ENCODE results near the gene PARD3.

PARD3 gene

DNA sequence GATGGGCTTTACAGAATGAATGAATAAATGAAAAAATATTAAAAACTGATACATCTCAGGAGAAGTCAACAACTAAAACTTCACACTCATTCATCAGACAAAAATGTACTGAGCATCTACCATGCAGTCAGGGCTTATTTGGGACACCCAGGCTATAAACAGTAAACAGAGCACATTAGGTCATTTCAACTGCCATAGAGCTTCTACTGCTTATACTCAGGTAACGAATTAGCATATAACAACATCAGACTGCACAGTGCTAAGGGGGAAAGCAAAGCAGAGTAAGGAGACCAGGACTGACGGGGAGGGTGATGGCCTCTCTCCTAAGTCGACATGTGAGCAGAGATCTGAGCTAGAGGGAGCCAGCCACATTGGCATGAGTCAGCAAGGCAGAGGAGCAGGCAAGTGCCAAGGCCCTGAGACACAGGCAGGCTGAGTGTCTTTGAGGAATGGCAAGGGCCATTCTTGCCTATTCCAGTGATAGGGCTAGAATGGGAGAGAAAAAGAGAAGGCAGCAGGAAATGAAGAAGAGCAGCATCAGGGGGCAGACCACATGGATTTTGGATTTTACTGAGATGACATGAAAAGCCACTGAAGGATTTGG lies 528.9 kb downstream of the PARD3 start:
- Histone ChIP-seq H4K20me1 (ENCODE audit: low read depth, low read length) (no peaks in the 10 kb centered on the region), H3K27me3 (ENCODE audit: low read length) (no peaks in the 10 kb centered on the region), H2AFZ (ENCODE audit: low read depth, low read length, severe bottlenecking) (no peak overlapping the region), H3K36me3 (ENCODE audit: low read length) (no peaks in the 10 kb centered on the region), H3K9ac (ENCODE audit: low read length) (no peak overlapping the region), H3K4me2 (ENCODE audit: low read depth, low read length, poor library complexity, severe bottlenecking) (no peak overlapping the region), H3K4me3 (ENCODE audit: insufficient read depth, low read length, poor library complexity, severe bottlenecking) (no peak overlapping the region), H3K9me3 (ENCODE audit: insufficient read depth, low read length) (no peaks in the 10 kb centered on the region), H3K9me2 (replicated peaks; ENCODE audit: insufficient read depth, low read length) (no peaks in the 10 kb centered on the region), H3K27ac (ENCODE audit: low read depth, low read length) (no peak overlapping the region), H3K79me2 (ENCODE audit: insufficient read depth, low read length) (no peaks in the 10 kb centered on the region), H3F3A (ENCODE audit: insufficient read depth) (no peaks in the 10 kb centered on the region)
- TF ChIP-seq EZH2phosphoT487 (conservative IDR thresholded peaks at IDR 0.05; ENCODE audit: low read length), result no peak
- TF ChIP-seq, protein P1, sequence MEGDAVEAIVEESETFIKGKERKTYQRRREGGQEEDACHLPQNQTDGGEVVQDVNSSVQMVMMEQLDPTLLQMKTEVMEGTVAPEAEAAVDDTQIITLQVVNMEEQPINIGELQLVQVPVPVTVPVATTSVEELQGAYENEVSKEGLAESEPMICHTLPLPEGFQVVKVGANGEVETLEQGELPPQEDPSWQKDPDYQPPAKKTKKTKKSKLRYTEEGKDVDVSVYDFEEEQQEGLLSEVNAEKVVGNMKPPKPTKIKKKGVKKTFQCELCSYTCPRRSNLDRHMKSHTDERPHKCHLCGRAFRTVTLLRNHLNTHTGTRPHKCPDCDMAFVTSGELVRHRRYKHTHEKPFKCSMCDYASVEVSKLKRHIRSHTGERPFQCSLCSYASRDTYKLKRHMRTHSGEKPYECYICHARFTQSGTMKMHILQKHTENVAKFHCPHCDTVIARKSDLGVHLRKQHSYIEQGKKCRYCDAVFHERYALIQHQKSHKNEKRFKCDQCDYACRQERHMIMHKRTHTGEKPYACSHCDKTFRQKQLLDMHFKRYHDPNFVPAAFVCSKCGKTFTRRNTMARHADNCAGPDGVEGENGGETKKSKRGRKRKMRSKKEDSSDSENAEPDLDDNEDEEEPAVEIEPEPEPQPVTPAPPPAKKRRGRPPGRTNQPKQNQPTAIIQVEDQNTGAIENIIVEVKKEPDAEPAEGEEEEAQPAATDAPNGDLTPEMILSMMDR (IDR thresholded peaks at IDR 0.05; ENCODE audit: insufficient read depth, low read length, poor library complexity, severe bottlenecking), result no peak

DNA sequence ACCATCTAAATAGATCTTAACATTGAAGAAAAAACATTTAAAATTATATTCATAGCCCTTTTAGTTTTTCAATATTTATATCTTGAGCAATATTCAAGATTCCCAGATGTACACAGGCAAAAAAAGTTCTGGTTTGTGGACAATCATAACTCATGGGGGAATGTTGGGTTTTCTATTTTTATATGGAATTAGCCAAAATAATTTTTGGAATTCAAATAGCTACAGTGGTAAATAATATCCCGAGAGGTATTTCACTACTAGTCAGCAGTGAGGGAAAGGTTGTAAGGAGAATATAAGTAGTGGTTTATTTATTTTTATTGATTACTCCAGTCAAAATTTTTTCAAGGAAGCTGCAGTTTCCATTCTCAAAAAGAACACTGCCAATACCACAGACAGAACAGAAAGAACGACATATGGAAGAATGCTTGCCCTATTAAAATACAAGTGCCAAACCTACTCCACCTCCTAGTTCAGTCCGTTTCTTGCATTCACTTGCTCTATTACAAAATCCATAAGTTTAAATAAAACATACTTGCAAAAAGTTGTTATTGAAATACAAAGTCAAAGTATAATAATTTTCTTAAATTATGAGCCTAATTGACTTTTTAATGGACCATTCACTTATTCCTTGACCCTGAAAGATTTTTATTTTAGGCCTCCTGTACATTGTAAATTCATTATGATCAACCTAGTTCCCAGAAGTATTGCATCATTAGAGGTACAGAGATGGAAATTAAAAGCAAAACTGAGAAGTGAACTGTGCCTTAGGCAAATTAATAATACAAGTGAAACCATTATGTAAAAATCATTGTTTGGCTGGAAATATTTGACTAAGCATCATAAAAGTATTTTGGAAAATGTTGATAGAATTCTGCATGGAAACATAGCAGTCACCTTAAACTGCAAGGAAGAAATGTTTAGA lies 533.2 kb downstream of the PARD3 start:
- no peaks in the 10 kb centered on the region for H3K79me2 ChIP-seq (ENCODE audit: insufficient read depth, low read length)
- H3K9me2 ChIP-seq (replicated peaks; ENCODE audit: insufficient read depth, low read length), result no peaks in the 10 kb centered on the region
- no peaks in the 10 kb centered on the region for H3K27me3 ChIP-seq (ENCODE audit: low read length)
- H3K4me3 ChIP-seq (ENCODE audit: insufficient read depth, low read length, poor library complexity, severe bottlenecking), result no peak overlapping the region
- H3K27ac ChIP-seq (ENCODE audit: low read depth, low read length), result no peak overlapping the region
- no peak overlapping the region for H2AFZ ChIP-seq (ENCODE audit: low read depth, low read length, severe bottlenecking)
- TF ChIP-seq EZH2phosphoT487 (conservative IDR thresholded peaks at IDR 0.05; ENCODE audit: low read length), result no peak
- TF ChIP-seq, protein P1 (IDR thresholded peaks at IDR 0.05; ENCODE audit: insufficient read depth, low read length, poor library complexity, severe bottlenecking), result no peak
- no peaks in the 10 kb centered on the region for H3F3A ChIP-seq (ENCODE audit: insufficient read depth)
- no peaks in the 10 kb centered on the region for H3K9me3 ChIP-seq (ENCODE audit: insufficient read depth, low read length)
- no peak overlapping the region for H3K4me2 ChIP-seq (ENCODE audit: low read depth, low read length, poor library complexity, severe bottlenecking)
- H3K9ac ChIP-seq (ENCODE audit: low read length), result no peak overlapping the region
- H4K20me1 ChIP-seq (ENCODE audit: low read depth, low read length), result no peaks in the 10 kb centered on the region
- H3K36me3 ChIP-seq (ENCODE audit: low read length), result no peaks in the 10 kb centered on the region

DNA sequence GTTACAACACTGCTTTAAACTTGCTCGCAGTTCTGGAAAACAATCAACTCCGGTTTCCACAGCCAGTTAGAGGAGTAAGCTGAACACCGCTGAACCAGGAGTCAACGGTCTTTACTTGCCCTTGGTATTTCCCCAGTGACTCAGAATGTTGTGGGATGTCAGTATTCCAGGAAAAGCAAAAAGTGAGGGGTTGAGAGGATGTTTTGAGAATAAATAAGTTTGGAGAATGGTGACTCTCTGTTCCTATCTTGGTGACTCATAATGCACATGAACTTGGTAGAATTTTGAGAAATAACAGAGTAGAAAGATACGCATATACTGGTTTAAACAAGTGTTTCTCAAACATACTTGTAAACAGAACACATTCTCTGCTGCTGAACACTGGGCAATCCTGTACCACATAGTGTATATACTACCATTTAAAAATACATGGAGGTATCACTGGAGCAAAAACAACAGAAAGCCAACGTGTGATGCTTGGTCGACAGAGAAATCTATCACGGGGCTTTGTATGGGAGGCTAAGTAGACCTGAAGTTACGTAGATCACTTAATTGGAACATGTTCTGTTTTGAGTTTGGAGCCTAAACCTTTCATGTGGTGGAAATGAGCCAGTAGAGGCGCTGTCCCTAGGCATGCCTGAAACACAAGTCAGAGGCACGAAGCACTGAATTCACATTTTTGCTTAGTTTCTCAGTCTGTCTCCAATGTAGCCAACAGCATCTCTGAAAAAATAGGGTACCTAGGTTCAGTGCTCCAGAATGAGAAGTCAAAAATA lies 534.3 kb downstream of the PARD3 start:
- H4K20me1 ChIP-seq (ENCODE audit: low read depth, low read length), result no peaks in the 10 kb centered on the region
- no peak overlapping the region for H3K27ac ChIP-seq (ENCODE audit: low read depth, low read length)
- no peaks in the 10 kb centered on the region for H3K79me2 ChIP-seq (ENCODE audit: insufficient read depth, low read length)
- H3K27me3 ChIP-seq (ENCODE audit: low read length), result no peaks in the 10 kb centered on the region
- H3K36me3 ChIP-seq (ENCODE audit: low read length), result no peaks in the 10 kb centered on the region
- no peak overlapping the region for H3K9ac ChIP-seq (ENCODE audit: low read length)
- H3F3A ChIP-seq (ENCODE audit: insufficient read depth), result no peaks in the 10 kb centered on the region
- H3K9me2 ChIP-seq (replicated peaks; ENCODE audit: insufficient read depth, low read length), result no peaks in the 10 kb centered on the region
- no peak overlapping the region for H3K4me3 ChIP-seq (ENCODE audit: insufficient read depth, low read length, poor library complexity, severe bottlenecking)
- TF ChIP-seq EZH2phosphoT487 (conservative IDR thresholded peaks at IDR 0.05; ENCODE audit: low read length), result no peak
- TF ChIP-seq, protein P1 (IDR thresholded peaks at IDR 0.05; ENCODE audit: insufficient read depth, low read length, poor library complexity, severe bottlenecking), result no peak
- no peaks in the 10 kb centered on the region for H3K9me3 ChIP-seq (ENCODE audit: insufficient read depth, low read length)
- H3K4me2 ChIP-seq (ENCODE audit: low read depth, low read length, poor library complexity, severe bottlenecking), result no peak overlapping the region
- no peak overlapping the region for H2AFZ ChIP-seq (ENCODE audit: low read depth, low read length, severe bottlenecking)
